ENCODE measurements around the gene TRIM65. TPM values are rescaled to one million over a fixed set of nuclear protein-coding genes. Genes with fewer than 3 reads are reported as not detected.

The TRIM65 gene
- polyA plus RNA-seq, 1 donor = 18.5 TPM

- no peak for DNase-seq
These were observed 20.6 kb upstream of the TRIM65 start for GRCh38 chr17:75917141-75917916.

GRCh38 chr17:75915268-75915667, 18.5 kb upstream of the TRIM65 start:
- no peak for DNase-seq

DNA sequence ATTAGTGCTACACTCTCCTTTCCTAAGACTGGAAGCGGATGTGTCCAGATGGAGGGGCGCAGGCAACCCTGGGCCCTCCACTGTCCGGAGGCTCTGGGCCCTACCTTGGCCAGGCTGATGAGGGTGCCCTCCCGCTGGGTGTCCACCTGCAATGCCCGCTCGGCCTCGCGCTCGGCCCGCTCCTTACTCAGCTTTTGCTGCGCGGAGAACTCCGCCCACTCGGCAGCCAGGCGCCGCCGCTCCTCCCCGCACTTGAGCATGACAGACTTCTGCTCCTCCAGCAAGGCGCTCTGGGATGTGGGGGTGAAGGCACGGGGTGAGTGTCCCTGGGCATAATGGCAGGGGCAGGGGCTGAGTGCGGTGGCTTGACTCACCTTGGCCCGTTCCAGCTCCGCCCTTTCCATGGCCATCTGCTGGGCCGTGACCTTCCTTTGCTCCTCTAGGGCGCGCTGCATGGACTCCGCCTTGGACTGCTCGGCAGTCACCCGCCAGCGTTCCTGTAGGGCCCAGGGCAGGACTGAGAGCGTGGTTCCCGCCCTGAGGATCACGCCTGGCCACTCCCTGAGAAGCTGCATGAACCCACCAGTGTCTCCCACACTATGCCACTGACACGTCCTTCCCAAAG, 18.0 kb upstream of the TRIM65 start:
- DNase-seq = no peak

GRCh38 chr17:75913537-75914210, 16.9 kb upstream of the TRIM65 start:
- DNase-seq = no peak

- DNase-seq = no peak
These were observed 13.9 kb upstream of the TRIM65 start for GRCh38 chr17:75910699-75911098.

DNA sequence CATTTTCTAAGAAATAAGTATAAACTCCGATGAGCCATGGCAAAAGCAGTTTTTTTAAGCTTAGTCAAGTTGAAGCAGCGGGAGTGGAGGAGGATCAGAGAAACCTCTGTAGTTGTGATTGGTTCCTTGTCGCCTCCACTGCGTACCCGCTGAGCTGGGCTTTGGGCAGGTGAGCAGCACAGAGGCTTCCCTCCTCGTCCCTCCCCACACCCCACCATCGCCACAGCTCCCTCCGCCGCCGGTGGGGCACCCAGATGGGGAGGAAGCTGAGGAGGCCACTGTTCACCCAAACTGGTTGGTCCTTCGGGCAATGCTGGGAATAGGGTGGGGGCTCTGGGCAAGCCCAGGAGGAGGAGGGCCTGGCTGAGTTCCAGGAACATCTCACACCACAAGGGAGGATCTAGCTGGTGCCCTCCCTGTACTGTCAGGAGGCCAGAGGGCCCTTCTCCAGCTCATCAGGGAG, 13.1 kb upstream of the TRIM65 start:
- DNase-seq = no peak

DNA sequence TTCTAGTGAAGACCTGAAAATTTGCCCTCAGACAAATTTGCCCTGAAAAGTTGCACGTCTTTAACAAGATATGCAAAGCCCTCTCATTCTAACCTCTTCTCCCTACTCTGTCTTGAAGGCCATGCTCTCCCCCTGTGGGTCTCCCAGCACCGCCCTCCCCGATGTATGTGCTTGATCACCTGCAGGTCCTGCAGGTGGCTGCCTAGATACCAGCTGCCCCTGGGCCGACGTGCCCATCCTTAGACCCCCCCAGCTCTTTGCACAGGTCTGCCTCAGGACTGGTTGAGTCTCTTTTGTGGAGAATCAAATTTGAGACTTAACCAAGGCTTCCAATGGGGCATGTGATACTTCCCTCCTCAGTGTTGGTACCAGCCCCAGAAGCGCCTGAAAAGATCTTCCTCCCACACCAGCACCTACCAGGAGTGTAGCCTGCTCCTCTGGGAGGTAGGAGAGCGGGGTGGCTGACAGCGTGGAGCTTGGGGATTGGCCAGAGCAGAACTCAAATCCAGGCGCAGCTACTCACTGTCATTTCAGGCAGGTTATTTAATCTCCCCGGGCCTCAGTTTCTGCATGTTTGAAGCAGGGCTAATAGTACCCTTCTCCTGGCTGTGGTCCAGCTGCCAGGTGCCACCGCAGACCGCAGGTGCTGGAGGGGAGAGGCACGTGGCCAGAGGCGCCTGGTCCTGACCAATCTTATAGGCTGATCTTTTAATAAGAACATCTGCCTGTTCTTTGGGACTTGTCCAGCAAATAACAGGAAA, 12.5 kb upstream of the TRIM65 start:
- DNase-seq = no peak

- no peak for DNase-seq
These were observed 11.4 kb upstream of the TRIM65 start for GRCh38 chr17:75908201-75908600.

- no peak for DNase-seq
These were observed 9.6 kb upstream of the TRIM65 start for GRCh38 chr17:75906143-75906884.

- DNase-seq = peak; percentile 92
These were observed 8.2 kb upstream of the TRIM65 start, which contains the start of gene MRPL38 for GRCh38 chr17:75904749-75905521. TSS of gene MRPL38 (minus strand) at chr17:75904884. CDS start at chr17:75904875, 9 bp downstream.

GRCh38 chr17:75902406-75902805, 5.7 kb upstream of the TRIM65 start:
- DNase-seq = no peak

DNA sequence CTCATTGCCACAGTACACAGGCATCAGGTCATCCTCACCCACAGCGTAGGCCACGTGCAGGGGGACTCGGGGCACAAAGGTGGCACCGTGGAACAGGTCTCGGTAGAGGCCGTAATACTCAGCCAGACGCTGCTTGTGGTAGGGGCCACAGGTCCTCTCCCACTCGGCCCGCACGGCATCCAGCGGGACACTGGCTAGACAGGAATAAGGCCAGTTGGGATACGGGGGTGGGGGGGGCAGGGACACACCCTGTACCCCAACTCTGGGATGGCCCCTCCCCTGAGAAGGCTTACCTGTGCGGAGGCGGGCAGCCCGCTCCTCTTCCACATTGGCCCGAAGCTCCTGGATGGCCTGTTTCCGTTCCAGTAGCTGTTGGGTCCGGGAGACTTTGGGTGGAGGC, 5.0 kb upstream of the TRIM65 start:
- DNase-seq = no peak

DNA sequence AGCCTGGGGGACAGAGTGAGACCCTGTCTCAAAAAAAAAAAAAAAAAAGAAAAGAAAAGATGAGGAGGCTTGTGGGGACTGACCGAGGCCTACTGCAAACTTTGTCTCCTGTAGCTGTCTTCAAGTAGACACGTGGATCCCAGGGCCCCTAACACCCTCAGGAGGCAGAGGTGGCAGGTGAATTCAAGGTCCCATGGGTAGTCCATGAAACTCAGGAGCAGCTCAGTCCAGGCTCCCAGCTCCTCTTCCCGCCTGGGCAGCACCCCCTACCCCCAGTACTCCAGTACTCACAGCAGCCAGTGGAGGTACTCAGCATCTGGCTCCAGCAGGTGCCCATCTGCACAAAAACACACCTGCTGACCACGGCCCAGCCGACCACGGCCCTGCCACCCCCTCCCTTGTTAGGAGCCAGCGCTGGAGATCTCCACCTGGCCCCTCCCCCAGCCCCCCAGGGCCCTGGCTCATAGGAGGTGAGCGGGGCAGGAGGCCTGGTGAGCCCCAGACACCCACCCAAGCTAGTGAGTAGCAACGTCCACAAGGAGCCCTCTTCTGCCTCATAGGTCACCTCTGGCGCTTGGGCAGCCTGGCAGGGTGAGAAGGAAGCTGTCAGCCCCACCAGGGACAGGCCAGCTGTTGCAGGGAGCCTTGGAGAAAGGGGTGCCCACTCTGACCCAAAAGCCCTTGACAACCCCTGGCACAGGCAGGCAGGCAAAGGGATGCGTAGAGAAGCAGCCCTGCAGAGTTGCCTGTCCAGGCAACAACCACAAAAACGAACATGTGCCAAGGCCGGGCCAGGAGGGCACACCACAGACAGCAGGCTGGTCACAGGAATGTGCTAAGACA, 4.2 kb upstream of the TRIM65 start:
- no peak for DNase-seq

DNA sequence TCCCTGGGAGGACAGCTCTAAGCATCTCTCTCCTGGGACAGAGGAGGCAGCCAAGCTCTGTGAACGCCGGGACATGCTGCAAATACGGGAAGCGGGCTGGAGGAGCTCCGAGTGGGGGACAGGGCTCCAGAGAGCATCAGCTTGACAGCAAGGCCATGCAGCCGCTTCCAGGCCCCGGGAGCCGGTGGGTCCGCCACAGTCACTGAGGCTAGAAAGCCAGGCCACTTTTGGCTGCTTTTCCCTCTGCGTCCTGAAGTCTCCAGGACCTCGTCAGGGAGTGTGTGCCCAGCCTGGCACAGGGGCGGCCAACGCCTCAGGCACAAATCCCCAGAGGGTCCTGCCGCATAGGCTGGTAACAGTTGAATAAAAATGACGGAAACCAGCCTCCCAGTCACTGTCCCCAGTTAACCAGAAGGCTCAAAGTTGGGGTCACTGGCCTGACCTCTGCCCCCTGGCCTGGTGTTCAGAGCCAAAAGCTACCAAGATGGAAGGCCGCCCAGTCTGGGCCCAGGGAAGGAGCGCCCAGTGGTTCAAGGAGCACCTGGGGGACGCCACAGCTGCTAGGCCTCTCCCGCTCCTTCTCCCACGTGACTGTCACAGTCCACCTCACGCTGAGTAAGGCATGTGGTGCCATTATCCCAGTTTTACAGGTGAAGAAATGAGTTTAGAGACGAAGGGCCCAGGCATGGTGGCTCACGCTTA, 3.2 kb upstream of the TRIM65 start:
- DNase-seq = no peak

DNA sequence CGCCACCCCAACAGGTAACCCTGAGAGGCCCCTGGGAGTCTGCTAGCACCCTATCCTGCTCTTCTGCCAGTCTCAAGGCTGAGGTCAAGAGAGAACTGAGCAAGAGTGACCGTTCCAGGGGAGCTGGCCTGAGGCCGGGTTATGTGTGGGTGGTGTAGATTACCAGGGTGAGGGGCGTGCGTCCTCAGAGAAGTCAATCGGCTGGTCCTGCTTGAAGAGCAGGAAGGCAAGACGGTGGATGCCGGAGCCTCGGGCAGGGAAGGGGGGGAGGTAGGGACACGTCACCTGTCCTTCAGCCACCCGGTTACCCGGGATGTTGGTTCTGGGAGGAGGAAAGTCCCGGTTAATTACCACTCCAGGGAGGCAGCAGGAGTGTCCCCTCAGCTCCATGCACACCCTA, 2.6 kb upstream of the TRIM65 start:
- DNase-seq = no peak

- no peak for DNase-seq
These were observed 2.0 kb upstream of the TRIM65 start for GRCh38 chr17:75898791-75899190.

DNA sequence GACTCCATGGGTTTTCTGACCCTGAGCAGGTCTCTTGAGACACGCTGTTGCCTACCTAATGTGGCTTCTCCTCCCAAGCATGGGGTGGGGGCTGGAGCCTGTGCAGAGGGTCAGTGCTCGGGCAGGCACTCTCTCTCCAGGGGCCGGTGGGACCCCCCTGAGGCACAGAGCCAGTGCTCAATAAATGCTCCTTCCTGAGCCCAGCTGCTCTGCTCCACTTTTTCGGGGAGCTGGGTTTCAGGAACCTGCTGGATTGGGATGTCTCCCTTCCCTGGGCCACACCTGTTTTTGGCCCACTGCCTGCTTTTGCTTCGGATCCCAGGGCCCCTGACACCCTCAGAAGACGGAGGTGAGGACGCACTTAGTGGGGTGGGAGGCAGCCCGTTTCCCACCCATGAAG, 1.3 kb upstream of the TRIM65 start:
- DNase-seq = no peak

GRCh38 chr17:75897160-75898019, 639 bp upstream of the TRIM65 start:
- no peak for DNase-seq
